MCF 10A (cell line): ENCODE data around the gene ANKRD13A. TPM values are rescaled to one million over a fixed set of nuclear protein-coding genes. Genes with fewer than 3 reads are reported as not detected.

Source experiments
- BruUV-seq: library from RNA; stranded (reverse); fragments of 400-500 nt; replicated peaks from 2 replicates; lab custom pipeline; 2021; lab: Mats Ljungman, UMichigan
- CTCF ChIA-PET: fragments of 300-600 bp; sonication (Branson Sonifier 250); formaldehyde crosslinking; extraction: SDS; loops from one replicate; lab custom pipeline; 2021; ENCODE audit warnings: antibody characterized with exemption, inconsistent platforms; lab: Yijun Ruan, JAX
- POLR2A ChIA-PET: fragments of 300-600, 350-650 bp; sonication (Branson Sonifier 250); formaldehyde crosslinking; extraction: SDS; loops from one replicate; lab custom pipeline; 2020; ENCODE audit warnings: antibody characterized with exemption, inconsistent platforms; lab: Yijun Ruan, JAX
- DNase-seq: peaks from one replicate; pipeline ENCODE4 v3.0.0-alpha.2; 2018; ENCODE audit not compliant: unreplicated experiment
- H3K27ac Mint-ChIP-seq: one replicate; pipeline ENCODE4 v1.8.0; 2022; ENCODE audit warnings: mild to moderate bottlenecking, low read depth, mixed read lengths; ENCODE audit not compliant: unreplicated experiment
- H3K27me3 Mint-ChIP-seq: one replicate; pipeline ENCODE4 v1.8.0; 2022; ENCODE audit warnings: mixed read lengths; ENCODE audit not compliant: insufficient read depth, unreplicated experiment
- H3K36me3 Mint-ChIP-seq: one replicate; pipeline ENCODE4 v1.8.0; 2022; ENCODE audit warnings: mild to moderate bottlenecking, moderate library complexity, mixed read lengths; ENCODE audit not compliant: insufficient read depth, unreplicated experiment
- H3K4me1 Mint-ChIP-seq: one replicate; pipeline ENCODE4 v1.8.0; 2022; ENCODE audit warnings: mixed read lengths; ENCODE audit not compliant: insufficient read depth, unreplicated experiment
- H3K4me3 Mint-ChIP-seq: one replicate; pipeline ENCODE4 v1.8.0; 2022; ENCODE audit warnings: mild to moderate bottlenecking, moderate library complexity, mixed read lengths; ENCODE audit not compliant: unreplicated experiment
- H3K9me3 Mint-ChIP-seq: one replicate; pipeline ENCODE4 v1.8.0; 2022; ENCODE audit warnings: mixed read lengths; ENCODE audit not compliant: unreplicated experiment
- intact Hi-C: fragments of 100-400 bp; cut with micrococcal nuclease; formaldehyde crosslinking; loops from 2 replicates; pipeline ENCODE4 v1.14.1; 2022
- total RNA-seq: library from RNA; stranded (reverse); gene quantifications from 2 replicates; pipeline ENCODE4 v1.2.3, GENCODE V29; 2022
- TF ChIP-seq, protein P1 (sequence below): fragments of 200-600 bp; IDR thresholded peaks from one replicate; pipeline ENCODE4 v1.8.0; 2022; ENCODE audit warnings: antibody characterized with exemption, mild to moderate bottlenecking; ENCODE audit not compliant: unreplicated experiment

Gene ANKRD13A
- total RNA-seq, 1 experiment from 2014 or later, result 32.5 TPM

DNA sequence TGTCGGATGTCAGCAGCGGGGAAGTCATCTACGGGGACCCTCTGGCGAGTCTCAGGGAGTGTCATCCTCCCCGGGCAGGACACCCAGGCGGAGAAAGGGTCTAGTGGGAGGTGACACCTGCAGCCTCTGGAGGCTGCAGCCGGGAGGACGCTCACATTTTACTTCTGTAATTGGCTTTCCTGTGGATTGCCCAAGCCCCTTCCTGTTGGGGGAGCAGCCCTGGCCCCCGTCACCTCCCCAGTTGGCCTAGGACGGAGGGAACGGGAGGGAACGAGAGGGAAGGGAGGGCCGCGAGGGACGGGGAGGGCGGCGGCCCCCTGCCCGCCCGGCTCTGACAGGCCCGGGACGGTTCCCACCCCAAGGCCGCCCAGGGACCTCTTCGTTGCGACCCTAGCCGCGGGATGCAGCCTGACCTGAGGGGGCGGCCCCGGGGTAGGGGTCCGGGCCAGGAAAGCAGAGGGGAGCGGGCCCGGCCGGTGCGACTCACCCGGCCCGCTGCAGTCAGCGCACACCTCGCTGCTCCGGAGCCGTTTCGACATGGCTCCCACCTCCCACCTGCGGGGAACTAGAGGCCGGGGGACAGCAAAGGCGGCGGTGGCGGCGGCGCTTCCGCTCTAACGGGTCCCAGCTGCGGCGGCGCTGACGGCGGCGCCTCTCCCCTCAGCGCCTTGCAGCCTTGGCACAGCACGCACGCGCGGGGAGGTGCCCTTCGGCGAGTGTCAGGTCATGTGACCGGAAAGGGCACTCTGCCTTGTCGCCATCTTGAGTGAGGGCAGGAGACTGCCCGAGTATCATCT, 3.3 kb upstream of the ANKRD13A start, which contains the start of gene GIT2:
Gene GIT2, minus strand, starts transcription at position 683 of the 797 bp plus-strand sequence. Its CDS starts 144 bp downstream, at position 539.
- peak; percentile 93 for DNase-seq
- ChIA-PET POLR2A (interaction anchor here (1.2 to 1.6 kb wide), 4 partner anchors 44 to 472 kb away, joined by 3 to 6 read pairs (median 4); partner anchors contain the start of genes FAM216A, GPN3 and IFT81), CTCF (interaction anchor here (1.2 kb wide), 1 partner anchor 104 kb away, joined by 3 read pairs; no protein-coding TSS in a partner anchor)
- TF ChIP-seq, protein P1, sequence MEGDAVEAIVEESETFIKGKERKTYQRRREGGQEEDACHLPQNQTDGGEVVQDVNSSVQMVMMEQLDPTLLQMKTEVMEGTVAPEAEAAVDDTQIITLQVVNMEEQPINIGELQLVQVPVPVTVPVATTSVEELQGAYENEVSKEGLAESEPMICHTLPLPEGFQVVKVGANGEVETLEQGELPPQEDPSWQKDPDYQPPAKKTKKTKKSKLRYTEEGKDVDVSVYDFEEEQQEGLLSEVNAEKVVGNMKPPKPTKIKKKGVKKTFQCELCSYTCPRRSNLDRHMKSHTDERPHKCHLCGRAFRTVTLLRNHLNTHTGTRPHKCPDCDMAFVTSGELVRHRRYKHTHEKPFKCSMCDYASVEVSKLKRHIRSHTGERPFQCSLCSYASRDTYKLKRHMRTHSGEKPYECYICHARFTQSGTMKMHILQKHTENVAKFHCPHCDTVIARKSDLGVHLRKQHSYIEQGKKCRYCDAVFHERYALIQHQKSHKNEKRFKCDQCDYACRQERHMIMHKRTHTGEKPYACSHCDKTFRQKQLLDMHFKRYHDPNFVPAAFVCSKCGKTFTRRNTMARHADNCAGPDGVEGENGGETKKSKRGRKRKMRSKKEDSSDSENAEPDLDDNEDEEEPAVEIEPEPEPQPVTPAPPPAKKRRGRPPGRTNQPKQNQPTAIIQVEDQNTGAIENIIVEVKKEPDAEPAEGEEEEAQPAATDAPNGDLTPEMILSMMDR, result no peak
- Mint-ChIP-seq H3K27ac (peak within 1 kb of the TSS; percentile 82), H3K4me3 (peak within 1 kb of the TSS; percentile 87), H3K36me3 (no peaks in the 10 kb centered on the region), H3K9me3 (no peaks in the 10 kb centered on the region), H3K27me3 (no peaks in the 10 kb centered on the region), H3K4me1 (peaks cover 12% of the 10 kb centered on the region)
- no TSS peak for BruUV-seq
- intact Hi-C loops, result no loop called here

DNA sequence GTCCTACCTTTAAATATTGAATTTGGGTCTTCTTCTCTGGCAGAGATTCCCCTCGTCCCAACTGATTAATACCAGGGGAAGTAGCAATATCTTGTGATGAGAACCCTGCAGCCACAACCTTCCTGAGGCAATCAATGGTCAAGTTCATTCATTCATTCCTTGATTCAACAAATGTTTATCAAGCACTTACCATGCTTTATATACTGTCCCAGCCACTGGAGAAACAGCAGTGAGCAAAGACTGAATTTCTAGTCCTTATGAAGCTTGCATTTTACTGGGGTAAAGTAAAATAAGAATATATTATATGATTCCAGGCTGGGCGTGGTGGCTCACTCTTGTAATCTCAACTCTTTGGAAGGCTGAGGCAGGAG, 2.8 kb upstream of the ANKRD13A start:
- no peaks in the 10 kb centered on the region for H3K36me3 Mint-ChIP-seq
- H3K27me3 Mint-ChIP-seq, result no peaks in the 10 kb centered on the region
- BruUV-seq, result no TSS peak
- no peak for DNase-seq
- intact Hi-C loops, result no loop called here
- POLR2A ChIA-PET, result interaction anchor here (1.2 kb wide), 1 partner anchor 472 kb away, joined by 4 read pairs; the partner anchor contains the start of genes FAM216A and GPN3
- peak overlapping the region; percentile 82 for H3K27ac Mint-ChIP-seq
- no peaks in the 10 kb centered on the region for H3K9me3 Mint-ChIP-seq
- peaks cover 16% of the 10 kb centered on the region for H3K4me1 Mint-ChIP-seq
- H3K4me3 Mint-ChIP-seq, result peak overlapping the region; percentile 87
- CTCF ChIA-PET, result no interaction called here
- TF ChIP-seq, protein P1, result no peak

DNA sequence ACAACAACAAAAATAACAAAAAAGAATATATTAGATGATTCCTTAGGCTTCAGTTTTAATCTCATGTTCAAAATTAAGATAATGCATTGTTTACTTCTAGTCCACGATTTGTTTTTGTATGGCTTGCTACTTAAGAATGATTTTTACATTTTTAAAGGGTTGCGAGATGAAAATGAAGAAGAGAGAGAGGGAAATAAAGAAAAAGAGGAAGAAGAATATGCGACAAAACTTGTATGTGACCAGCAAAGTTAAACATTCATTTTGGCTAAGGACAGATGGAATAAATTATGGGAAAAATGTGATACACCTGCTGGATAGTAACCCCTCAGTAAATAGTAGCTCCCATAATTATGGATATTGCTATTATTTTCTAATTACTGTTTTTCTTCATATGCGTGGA, 1.8 kb upstream of the ANKRD13A start:
- ChIA-PET POLR2A (interaction anchor here (2.0 to 2.3 kb wide), 2 partner anchors 40 to 43 kb away, joined by 6 to 10 read pairs; no protein-coding TSS in a partner anchor), CTCF (interaction anchor here (0.9 kb wide), 1 partner anchor 1831 kb away, joined by 3 read pairs; no protein-coding TSS in a partner anchor)
- H3K36me3 Mint-ChIP-seq, result no peaks in the 10 kb centered on the region
- intact Hi-C loops, result no loop called here
- no peaks in the 10 kb centered on the region for H3K27me3 Mint-ChIP-seq
- TF ChIP-seq, protein P1, result no peak
- no peak overlapping the region for H3K27ac Mint-ChIP-seq
- BruUV-seq, result no TSS peak
- H3K4me3 Mint-ChIP-seq, result no peak overlapping the region
- H3K9me3 Mint-ChIP-seq, result no peaks in the 10 kb centered on the region
- peaks cover 16% of the 10 kb centered on the region for H3K4me1 Mint-ChIP-seq
- DNase-seq, result no peak
